Measurements from ENCODE around the gene DGCR2. TPM values are rescaled to one million over a fixed set of nuclear protein-coding genes. Genes with fewer than 3 reads are reported as not detected.

The DGCR2 gene
- total RNA-seq, 1 donor, result 31.2 TPM

DNA sequence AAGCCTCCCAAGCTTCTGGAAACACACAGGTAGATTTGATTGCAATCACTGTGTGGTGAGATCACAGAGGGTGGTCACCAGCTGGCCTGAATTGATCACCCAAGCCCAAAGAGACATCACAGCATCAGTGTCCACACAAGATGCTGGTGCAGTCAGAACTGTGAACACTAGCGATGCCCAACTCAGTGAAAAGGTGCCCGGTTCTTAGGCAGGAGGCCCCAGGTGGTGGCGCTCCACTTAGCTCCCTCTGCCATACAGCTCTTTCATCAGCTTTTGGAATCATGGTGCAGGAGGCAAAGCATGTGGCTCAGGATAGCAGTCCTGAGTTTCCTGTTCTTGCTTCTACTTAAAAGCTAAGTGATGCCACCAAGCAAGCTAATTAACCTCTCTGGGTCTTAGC, 11.1 kb downstream of the DGCR2 start:
- Histone ChIP-seq H3K9me3 (ENCODE audit: low read depth, low read length) (no peaks in the 10 kb centered on the region), H3K4me1 (ENCODE audit: insufficient read depth, low read length) (peaks cover 90% of the 10 kb centered on the region), H3K4me3 (ENCODE audit: low read length) (no peak overlapping the region), H3K27me3 (ENCODE audit: insufficient read depth, low read length) (no peaks in the 10 kb centered on the region)

DNA sequence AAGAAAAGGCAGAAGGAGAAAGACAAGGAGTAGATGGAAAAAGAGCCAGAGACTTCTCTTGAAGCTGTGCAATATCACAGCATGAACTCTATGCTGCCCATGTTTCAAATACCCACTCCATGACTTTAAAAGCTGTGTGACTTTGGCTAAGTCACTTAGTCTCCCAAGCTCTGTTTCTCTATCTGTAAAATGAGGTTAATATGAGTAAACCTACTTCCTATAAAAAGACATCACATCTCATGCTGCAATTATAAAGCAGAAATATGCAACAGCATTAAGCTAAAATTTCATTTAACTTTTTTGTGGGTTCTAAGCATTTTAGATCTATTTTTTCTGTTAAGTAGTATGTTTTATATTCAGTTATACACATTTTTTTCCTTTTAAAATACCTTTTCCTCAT, 11.6 kb downstream of the DGCR2 start:
- Histone ChIP-seq H3K4me1 (ENCODE audit: insufficient read depth, low read length) (peaks cover 90% of the 10 kb centered on the region), H3K27me3 (ENCODE audit: insufficient read depth, low read length) (no peaks in the 10 kb centered on the region), H3K9me3 (ENCODE audit: low read depth, low read length) (no peaks in the 10 kb centered on the region), H3K4me3 (ENCODE audit: low read length) (no peak overlapping the region)

DNA sequence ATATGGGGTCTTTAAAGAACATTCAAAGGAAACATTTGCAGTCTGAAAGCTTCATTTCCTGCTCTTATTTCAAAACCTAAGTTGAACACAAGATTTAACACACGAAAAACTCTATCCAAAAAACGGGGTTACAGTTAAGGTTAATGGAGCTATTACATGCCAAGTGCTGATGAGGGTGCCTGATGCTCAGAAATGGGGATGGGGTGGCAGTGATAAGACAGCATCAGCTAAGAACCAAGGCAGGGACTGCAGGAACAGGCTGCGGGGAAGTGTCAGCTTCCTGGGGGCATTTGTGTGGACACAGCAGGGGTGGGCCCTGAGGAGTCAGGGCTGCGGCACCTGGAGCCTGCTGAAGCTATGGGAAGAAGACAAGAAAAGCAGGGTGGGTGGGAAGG, 12.2 kb downstream of the DGCR2 start:
- H3K4me3 ChIP-seq (ENCODE audit: low read length), result no peak overlapping the region
- H3K9me3 ChIP-seq (ENCODE audit: low read depth, low read length), result no peaks in the 10 kb centered on the region
- H3K27me3 ChIP-seq (ENCODE audit: insufficient read depth, low read length), result no peaks in the 10 kb centered on the region
- peaks cover 87% of the 10 kb centered on the region for H3K4me1 ChIP-seq (ENCODE audit: insufficient read depth, low read length)

DNA sequence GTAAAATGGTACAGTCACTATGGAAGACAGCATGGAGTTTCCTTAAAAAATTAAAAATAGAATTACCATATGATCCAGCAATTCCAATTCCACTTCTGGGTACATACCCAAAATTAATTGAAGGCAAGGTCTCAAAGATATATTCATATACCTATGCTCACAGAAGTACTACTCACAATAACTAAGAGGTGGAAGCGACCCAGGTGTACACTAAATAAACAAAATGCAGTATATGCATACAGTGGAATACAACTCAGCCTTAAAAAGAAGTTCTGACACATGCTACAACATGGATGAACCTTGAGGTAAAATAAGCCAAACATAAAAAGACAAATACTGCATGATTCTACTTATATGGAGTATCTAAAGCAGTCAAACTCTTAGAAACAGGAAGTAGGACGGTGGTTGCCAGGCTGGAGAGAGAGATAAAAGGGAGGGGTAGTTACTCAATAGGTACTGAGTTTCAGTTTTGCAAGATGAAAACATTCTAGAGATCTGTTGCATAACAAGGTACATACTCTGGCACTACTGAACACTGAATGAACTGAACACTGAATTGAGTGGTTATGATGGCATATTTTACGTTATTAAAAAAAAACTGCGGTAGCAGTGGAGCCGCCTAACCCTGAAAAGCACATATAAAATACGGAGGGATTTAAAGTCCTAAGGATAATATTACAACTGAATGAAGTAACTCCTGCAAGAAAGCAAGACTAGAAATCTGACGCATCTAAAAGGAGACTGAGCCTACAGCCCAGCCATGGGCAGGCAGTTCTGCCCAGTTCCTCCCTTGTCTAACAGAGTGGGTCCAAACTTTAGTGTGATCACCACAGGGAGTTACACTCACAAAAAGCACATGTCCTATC, 12.8 kb downstream of the DGCR2 start:
- H3K9me3 ChIP-seq (ENCODE audit: low read depth, low read length), result no peaks in the 10 kb centered on the region
- H3K4me1 ChIP-seq (ENCODE audit: insufficient read depth, low read length), result peaks cover 82% of the 10 kb centered on the region
- H3K4me3 ChIP-seq (ENCODE audit: low read length), result no peak overlapping the region
- no peaks in the 10 kb centered on the region for H3K27me3 ChIP-seq (ENCODE audit: insufficient read depth, low read length)

DNA sequence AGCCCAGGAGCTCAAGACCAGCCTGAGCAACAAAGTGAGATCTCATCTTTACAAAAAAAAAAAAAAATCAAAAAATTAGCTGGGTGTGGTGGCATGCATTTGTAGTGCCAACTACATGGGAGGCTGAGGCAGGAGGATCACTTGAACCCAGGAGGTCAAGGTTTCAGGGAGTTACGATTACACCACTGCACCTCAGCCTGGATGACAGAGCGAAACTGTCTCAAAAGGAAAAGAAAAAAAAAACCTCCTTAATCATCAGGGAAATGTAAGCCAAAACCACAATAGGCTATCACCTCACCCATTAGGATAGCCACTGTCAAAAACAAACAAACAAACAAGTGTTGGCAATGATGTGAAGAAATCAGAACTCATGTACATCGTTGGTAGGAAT, 13.4 kb downstream of the DGCR2 start:
- Histone ChIP-seq H3K9me3 (ENCODE audit: low read depth, low read length) (no peaks in the 10 kb centered on the region), H3K4me1 (ENCODE audit: insufficient read depth, low read length) (peaks cover 80% of the 10 kb centered on the region), H3K27me3 (ENCODE audit: insufficient read depth, low read length) (no peaks in the 10 kb centered on the region), H3K4me3 (ENCODE audit: low read length) (no peak overlapping the region)

DNA sequence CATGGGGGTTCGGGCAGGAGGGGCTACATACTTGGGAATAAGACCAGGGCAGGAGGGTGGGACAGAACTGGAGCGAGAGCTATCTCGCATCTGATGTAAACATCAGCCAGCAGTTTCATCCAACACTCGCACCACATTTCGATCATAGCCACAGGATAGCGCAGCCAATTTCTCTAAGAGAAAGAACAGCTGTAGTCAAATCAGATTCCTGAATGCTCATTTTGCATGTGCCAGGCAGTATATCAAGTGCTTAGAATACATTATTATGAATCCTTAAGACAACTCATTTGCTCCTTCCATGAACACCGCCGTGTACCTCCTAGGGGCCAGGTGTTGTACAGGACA, 14.5 kb downstream of the DGCR2 start:
- Histone ChIP-seq H3K4me1 (ENCODE audit: insufficient read depth, low read length) (peaks cover 75% of the 10 kb centered on the region), H3K4me3 (ENCODE audit: low read length) (no peak overlapping the region), H3K9me3 (ENCODE audit: low read depth, low read length) (no peaks in the 10 kb centered on the region), H3K27me3 (ENCODE audit: insufficient read depth, low read length) (no peaks in the 10 kb centered on the region)

DNA sequence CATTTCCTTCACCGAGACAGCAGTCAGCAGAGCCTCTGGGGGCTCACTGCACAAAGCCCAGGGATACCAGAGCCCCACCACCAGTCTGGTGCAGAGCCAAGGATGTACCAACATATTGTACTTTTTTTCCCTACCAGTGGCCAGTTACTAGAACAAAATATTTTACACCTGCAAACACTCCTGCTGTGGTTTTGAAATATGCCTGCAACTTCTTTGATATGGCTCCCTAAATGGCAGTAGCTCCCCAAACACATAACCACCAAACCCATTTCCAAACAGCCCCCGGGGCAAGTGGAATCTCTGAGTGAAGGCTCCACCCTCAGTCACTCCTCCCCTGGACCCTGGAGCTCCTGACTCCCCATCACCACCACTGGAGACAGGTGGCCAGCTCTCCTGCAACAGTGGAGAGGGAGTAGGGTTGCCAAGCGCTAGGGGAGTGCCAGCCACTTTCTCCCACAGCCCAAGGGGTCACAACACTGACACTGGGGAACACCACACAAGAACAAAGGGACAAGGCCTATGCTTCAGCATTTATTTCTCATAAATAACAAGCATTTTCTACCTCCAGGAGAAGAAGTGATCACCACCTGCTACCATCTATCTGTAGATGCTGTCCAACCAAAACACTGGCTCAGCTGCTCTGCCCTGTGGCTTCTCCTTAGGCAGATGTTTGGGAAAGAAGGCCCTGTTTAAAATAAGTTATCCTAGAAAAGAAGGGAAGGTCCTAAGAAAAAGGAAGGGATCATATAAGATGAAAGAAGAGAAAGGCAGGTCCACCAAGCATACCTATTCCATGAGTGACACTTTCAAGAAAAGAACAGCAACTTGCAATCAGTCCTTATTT, 15.1 kb downstream of the DGCR2 start:
- no peak overlapping the region for H3K4me3 ChIP-seq (ENCODE audit: low read length)
- no peaks in the 10 kb centered on the region for H3K9me3 ChIP-seq (ENCODE audit: low read depth, low read length)
- peaks cover 69% of the 10 kb centered on the region for H3K4me1 ChIP-seq (ENCODE audit: insufficient read depth, low read length)
- no peaks in the 10 kb centered on the region for H3K27me3 ChIP-seq (ENCODE audit: insufficient read depth, low read length)

DNA sequence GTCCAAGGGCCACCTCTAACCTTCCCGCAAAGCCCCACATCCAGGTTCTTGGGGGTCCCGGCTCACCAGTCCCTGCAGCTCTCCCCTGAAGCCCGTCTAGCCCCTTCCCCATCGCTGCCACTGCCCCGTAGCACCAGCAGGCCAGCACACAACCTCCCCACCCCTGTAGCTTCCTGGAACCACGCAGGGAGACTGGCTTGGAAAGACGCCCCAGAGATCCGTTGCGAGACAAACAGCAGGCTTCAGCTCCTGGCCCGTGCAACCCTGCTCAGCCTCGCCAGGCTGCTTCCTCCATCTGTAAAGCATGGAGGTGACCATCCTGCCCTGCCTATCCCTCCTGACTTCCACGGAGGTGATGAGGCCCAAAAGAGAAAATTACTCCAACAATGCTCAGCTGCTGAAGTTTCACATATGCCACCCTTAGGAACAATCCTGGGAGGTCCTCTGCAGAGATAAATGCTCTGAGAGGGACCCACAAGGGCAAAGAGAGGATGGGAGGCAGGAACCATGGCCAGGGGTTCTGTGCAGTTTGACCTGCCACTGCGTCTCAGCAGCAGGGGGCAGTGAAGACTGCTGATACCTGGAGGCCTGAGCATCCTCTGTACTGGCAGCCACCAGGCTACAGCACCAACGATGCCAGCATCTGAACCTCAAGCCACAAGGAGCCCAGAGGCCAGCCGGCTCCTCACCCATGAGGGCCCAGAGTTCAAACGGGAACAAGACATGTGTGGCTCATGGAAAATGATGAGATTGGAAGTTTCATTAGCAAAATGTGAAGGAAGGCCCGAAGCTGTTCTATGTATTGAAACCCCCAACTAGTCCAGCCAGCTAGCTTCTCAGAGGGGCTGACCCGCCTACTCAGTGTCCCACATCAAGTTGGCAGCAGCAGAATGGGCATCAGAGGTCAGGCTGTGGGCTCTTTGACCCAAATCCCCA, 16.1 kb downstream of the DGCR2 start:
- Histone ChIP-seq H3K4me1 (ENCODE audit: insufficient read depth, low read length) (peaks cover 60% of the 10 kb centered on the region), H3K27me3 (ENCODE audit: insufficient read depth, low read length) (no peaks in the 10 kb centered on the region), H3K9me3 (ENCODE audit: low read depth, low read length) (no peaks in the 10 kb centered on the region), H3K4me3 (ENCODE audit: low read length) (no peak overlapping the region)

DNA sequence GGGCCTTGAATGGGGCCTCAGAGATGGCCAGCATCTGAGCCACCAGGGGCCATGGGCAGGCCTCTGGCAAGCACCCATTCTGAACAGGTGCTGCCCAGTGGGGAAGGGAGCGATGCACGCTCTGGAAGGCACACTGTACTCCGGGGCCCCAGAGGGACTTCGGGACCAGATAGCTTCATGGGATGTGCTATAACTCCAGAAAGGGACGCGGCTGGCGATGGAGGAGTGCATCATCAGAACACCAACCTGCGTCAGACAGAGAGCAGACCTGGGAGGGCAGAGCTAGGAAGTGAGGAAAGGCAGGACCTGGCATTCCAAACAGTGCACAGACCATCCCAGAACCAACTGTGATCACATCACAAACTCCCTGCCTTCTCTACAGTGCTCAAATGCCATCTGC, 16.8 kb downstream of the DGCR2 start:
- H3K27me3 ChIP-seq (ENCODE audit: insufficient read depth, low read length), result no peaks in the 10 kb centered on the region
- no peaks in the 10 kb centered on the region for H3K9me3 ChIP-seq (ENCODE audit: low read depth, low read length)
- H3K4me3 ChIP-seq (ENCODE audit: low read length), result no peak overlapping the region

DNA sequence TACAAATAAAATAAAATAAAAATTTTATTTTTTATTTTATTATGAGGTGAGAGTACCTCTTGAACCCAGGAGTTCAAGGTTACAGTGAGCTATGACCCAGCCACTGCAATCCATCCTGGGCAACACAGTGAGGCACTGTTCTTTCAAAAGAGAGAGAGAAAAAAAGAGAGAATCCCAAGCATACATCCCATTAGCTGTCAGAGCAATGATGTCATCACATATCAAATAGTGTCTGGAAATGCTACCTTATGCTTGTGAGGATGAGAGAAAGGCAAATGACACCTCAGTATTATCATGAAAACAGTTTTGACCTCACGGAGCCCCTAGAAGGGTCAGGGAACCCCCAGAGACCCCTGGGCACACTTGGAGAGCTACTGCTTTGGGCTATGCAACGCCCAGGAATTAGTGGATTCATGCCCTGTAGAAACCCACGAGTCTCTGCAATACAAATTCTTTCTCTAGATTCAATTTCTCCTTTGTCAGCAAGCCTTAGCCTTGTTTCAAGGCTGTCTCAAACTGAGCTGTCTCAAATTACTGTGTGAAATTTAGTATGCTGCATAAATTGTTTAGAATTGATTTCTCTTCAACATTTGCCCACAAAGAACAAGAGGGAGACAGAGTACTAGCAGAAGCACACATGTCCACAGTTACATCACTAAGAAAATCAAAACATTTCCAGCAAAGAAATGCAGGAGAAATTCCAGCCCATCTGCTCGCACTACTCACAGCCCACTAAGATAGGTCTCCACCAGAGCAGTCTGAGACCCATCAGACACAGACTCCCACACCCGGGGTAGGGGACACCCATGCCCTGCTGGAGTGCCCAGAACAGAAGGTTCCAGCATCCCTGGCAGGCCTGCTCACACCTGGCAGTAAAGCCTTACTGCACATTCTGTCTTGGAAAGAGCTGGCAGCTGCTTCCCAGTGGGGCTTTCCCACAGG, 18.1 kb downstream of the DGCR2 start:
- H3K4me3 ChIP-seq (ENCODE audit: low read length), result no peak overlapping the region
- no peaks in the 10 kb centered on the region for H3K27me3 ChIP-seq (ENCODE audit: insufficient read depth, low read length)
- no peaks in the 10 kb centered on the region for H3K9me3 ChIP-seq (ENCODE audit: low read depth, low read length)
- peaks cover 44% of the 10 kb centered on the region for H3K4me1 ChIP-seq (ENCODE audit: insufficient read depth, low read length)

More for the DNA sequence above, 16.8 kb downstream of the DGCR2 start:
- H3K4me1 ChIP-seq (ENCODE audit: insufficient read depth, low read length), result peaks cover 53% of the 10 kb centered on the region

DNA sequence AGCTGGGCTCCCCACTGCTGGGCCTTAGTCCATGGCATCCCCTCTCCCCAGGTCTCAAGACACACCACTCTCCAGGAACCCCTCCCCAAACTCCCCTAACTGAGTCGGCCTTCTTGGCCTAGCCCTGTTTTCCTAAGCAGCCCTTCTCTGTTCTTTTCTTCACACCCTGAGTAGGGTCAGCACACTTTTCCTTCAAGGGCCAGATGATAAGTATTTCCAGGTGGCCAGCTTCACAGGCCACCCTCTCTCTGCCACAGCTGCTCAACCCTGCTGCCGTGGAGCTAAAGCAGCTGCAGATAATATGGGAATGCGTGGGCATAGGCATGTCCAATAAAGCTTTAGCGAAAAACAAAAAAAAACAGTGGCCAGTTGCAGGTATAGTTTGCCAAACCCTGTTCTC, 24.1 kb downstream of the DGCR2 start:
- no peak overlapping the region for H3K4me3 ChIP-seq (ENCODE audit: low read length)
- no peaks in the 10 kb centered on the region for H3K9me3 ChIP-seq (ENCODE audit: low read depth, low read length)
- H3K4me1 ChIP-seq (ENCODE audit: insufficient read depth, low read length), result peaks cover 22% of the 10 kb centered on the region
- H3K27me3 ChIP-seq (ENCODE audit: insufficient read depth, low read length), result no peaks in the 10 kb centered on the region

DNA sequence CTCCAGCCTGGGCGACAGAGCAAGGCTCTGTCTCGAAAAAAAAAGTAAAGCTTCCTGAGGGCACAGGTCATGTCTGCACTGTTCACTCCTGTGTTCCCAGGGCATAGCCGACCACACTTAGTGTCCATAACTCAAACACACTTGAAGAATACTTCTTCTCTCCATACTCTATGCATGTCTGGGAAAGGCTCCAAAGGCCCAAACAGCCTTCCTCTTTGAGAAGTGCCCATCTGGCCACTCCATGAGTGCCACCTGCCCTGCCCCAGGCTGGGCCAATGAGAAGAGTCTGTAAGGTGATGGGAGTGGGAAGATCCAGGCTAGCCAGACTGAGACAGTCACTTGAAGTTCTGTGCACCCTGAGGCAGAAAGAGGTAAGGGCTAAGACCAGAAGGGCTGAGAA, 24.7 kb downstream of the DGCR2 start:
- Histone ChIP-seq H3K4me3 (ENCODE audit: low read length) (no peak overlapping the region), H3K27me3 (ENCODE audit: insufficient read depth, low read length) (no peaks in the 10 kb centered on the region), H3K9me3 (ENCODE audit: low read depth, low read length) (no peaks in the 10 kb centered on the region), H3K4me1 (ENCODE audit: insufficient read depth, low read length) (peaks cover 29% of the 10 kb centered on the region)

DNA sequence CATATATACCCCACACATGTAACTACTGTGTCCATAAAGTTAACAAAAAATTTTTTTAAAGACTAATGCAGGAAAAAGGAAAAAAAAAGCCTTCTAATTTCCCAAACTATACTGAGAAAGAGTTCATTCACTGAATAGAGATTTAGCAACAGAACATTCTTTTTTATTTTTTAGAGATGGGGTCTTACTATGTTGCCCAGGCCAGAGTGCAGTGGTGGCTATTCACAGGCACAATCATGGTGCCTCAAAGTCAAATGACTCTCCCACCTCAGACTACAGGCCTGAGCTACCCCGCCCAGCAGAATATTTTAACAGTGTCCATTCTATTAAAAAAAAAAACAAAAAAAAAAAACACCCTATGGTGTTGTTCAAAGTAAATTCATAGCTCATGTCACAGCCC, 25.7 kb downstream of the DGCR2 start:
- no peaks in the 10 kb centered on the region for H3K27me3 ChIP-seq (ENCODE audit: insufficient read depth, low read length)
- no peak overlapping the region for H3K4me3 ChIP-seq (ENCODE audit: low read length)
- H3K9me3 ChIP-seq (ENCODE audit: low read depth, low read length), result no peaks in the 10 kb centered on the region
- H3K4me1 ChIP-seq (ENCODE audit: insufficient read depth, low read length), result peaks cover 34% of the 10 kb centered on the region

DNA sequence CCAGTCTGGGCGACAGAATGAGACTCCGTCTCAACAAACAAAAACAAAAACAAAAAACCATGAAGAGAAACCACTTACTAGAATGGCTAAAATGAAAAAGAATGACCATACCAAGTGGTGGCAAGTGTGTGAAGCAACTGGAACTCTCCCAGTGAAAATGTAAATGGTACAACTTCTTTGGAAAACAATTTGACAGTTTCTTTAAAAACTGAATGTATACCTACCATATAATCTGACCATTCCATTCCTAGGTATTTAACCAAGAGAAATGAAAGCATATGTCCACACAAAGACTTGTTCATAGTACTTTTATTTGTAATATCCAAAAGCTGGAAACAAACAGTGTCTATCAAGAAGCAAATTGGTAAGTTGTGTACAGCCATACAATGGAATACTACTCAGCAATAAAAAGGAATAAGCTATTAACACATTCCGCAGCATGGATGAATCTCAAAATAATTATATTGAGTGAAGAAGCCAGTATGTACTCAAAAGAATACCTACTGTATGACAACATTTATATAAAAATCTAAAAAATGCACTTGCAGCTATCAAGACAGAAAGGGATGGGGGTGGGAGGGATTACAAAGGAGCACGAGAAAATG, 27.7 kb downstream of the DGCR2 start:
- no peaks in the 10 kb centered on the region for H3K27me3 ChIP-seq (ENCODE audit: insufficient read depth, low read length)
- no peak overlapping the region for H3K4me3 ChIP-seq (ENCODE audit: low read length)
- peaks cover 34% of the 10 kb centered on the region for H3K4me1 ChIP-seq (ENCODE audit: insufficient read depth, low read length)
- H3K9me3 ChIP-seq (ENCODE audit: low read depth, low read length), result no peaks in the 10 kb centered on the region
